AG04450 (cell line): ENCODE results near the gene ERI2. TPM values are rescaled to one million over a fixed set of nuclear protein-coding genes. Genes with fewer than 3 reads are reported as not detected.

Source experiments
- CTCF ChIA-PET: fragments of 300-600, 350-600 bp; formaldehyde crosslinking; extraction: SDS; loops from one replicate; lab custom pipeline; 2022; ENCODE audit warnings: antibody characterized with exemption, inconsistent platforms; lab: Charles Lee
- POLR2A ChIA-PET: fragments of 350-600 bp; formaldehyde crosslinking; extraction: SDS; loops from one replicate; lab custom pipeline; 2021; ENCODE audit warnings: antibody characterized with exemption, inconsistent platforms; lab: Yijun Ruan, JAX
- DNase-seq: peaks from one replicate; pipeline ENCODE4 v3.0.0-alpha.2; 2011; ENCODE audit warnings: low read depth, low spot score
- H3K27ac ChIP-seq: one replicate; pipeline ENCODE4 v1.5.1; 2012; ENCODE audit warnings: low read depth, low read length, control low read depth
- H3K27me3 ChIP-seq: one replicate; pipeline ENCODE4 v1.6.0; 2012; ENCODE audit warnings: low read length; ENCODE audit not compliant: control insufficient read depth, insufficient read depth
- H3K4me3 ChIP-seq: 2 replicates; pipeline ENCODE4 v1.5.1; 2011; ENCODE audit warnings: mild to moderate bottlenecking, low read depth, low read length, control low read depth
- H3K9me3 ChIP-seq: 2 replicates; pipeline ENCODE4 v1.5.1; 2012; ENCODE audit warnings: low read length; ENCODE audit not compliant: control insufficient read depth, insufficient read depth
- polyA plus RNA-seq: library from polyadenylated mRNA; depleted of rRNA; stranded (reverse); fragments of >200 nt; gene quantifications from 2 replicates; pipeline ENCODE4 v1.2.3, GENCODE V29; 2011
- TF ChIP-seq, protein P1 (sequence below): IDR thresholded peaks from 2 replicates; pipeline ENCODE4 v1.5.1; 2011; ENCODE audit warnings: low read depth, low read length, control low read depth, inconsistent platforms

The ERI2 gene
- polyA plus RNA-seq, 1 experiment = 14.8 TPM

DNA sequence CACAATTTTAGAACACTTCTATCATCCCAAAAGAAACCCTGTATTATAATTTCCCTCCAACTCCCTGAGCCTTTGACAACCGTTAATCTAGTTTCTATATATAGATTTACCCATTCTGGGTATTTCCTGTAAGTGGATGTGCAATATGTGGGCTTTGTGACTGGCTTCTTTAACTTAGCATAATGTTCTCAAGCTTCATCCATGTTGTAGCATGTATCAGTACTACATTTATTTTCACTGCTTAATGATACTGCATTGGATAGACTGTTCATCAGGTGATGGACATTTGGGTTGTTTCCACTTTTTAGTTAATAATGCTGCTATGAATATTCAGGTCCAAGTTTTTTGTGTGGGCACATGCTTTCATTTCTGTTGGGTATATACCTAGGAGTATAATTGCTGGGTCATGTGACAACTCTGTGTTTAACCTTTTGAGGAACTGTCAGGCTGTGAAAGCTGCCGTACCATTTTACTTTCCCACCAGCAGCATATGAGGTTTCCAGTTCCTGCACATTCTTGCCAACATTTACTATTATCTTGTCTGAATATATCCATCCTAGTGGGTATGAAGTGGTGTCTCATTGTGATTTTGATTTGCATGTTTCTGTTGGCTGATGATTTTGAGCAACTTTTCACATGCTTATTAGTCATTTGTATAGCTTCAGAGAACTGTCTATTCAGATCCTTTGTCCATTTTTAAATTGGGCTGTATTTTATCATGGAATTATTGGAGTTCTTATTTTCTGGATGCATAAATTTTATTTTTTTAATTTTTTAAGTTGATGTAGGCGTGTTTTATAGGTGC lies 16.5 kb upstream of the ERI2 start:
- Histone ChIP-seq H3K27ac (no peak overlapping the region), H3K9me3 (no peaks in the 10 kb centered on the region), H3K27me3 (no peaks in the 10 kb centered on the region), H3K4me3 (no peak overlapping the region)
- DNase-seq = no peak
- TF ChIP-seq, protein P1, sequence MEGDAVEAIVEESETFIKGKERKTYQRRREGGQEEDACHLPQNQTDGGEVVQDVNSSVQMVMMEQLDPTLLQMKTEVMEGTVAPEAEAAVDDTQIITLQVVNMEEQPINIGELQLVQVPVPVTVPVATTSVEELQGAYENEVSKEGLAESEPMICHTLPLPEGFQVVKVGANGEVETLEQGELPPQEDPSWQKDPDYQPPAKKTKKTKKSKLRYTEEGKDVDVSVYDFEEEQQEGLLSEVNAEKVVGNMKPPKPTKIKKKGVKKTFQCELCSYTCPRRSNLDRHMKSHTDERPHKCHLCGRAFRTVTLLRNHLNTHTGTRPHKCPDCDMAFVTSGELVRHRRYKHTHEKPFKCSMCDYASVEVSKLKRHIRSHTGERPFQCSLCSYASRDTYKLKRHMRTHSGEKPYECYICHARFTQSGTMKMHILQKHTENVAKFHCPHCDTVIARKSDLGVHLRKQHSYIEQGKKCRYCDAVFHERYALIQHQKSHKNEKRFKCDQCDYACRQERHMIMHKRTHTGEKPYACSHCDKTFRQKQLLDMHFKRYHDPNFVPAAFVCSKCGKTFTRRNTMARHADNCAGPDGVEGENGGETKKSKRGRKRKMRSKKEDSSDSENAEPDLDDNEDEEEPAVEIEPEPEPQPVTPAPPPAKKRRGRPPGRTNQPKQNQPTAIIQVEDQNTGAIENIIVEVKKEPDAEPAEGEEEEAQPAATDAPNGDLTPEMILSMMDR = no peak
- CTCF ChIA-PET = no interaction called here
- POLR2A ChIA-PET = no interaction called here

DNA sequence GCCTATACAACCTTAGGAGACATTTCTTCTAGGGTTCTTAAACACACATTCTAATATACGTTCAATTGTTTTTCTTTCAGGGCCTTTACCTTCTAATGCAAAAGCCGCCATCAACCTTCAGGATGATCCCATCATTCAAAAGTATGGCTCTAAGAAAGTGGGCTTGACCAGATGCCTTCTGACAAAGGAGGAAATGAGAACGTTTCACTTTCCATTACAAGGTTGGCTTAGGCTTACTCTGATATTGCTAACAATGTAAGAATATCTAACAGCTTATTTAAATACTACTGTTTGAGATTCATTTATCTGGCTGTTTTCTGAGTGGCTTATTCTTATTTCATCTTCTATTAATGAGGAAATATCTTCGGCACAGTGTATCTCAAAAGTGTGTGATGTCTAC lies 15.4 kb upstream of the ERI2 start:
- H3K27me3 ChIP-seq = no peaks in the 10 kb centered on the region
- ChIA-PET POLR2A (no interaction called here), CTCF (no interaction called here)
- no peak overlapping the region for H3K27ac ChIP-seq
- H3K4me3 ChIP-seq = no peak overlapping the region
- TF ChIP-seq, protein P1 = no peak
- H3K9me3 ChIP-seq = no peaks in the 10 kb centered on the region
- DNase-seq = no peak

DNA sequence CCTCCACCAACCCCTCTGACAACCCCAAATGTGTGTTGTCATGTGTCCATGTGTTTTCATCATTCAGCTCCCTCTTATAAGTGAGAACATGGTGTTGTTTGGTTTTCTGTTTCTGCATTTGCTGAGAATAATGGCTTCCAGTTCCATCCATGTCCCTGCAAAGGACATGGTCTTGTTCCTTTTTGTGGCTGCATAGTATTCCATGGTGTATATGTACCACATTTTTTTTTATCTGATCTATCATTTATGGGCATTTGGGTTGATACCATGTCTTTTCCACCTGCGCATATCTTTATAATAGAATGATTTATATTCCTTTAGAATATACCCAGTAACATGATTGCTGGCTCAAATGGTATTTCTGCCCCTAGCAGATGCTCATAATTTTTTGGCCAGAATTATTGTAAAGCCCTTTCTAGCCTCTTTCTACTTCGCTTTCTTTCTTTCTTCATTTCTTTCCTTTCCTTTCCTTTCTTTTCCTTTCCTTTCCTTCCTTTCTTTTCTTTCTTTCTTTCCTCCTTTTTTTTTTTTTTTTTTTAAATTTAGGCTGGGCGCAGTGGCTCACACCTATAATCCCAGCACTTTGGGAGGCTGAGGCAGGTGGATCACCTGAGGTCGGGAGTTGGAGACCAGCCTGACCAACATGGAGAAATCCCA lies 12.8 kb upstream of the ERI2 start:
- POLR2A ChIA-PET = no interaction called here
- TF ChIP-seq, protein P1 = no peak
- H3K27me3 ChIP-seq = no peaks in the 10 kb centered on the region

DNA sequence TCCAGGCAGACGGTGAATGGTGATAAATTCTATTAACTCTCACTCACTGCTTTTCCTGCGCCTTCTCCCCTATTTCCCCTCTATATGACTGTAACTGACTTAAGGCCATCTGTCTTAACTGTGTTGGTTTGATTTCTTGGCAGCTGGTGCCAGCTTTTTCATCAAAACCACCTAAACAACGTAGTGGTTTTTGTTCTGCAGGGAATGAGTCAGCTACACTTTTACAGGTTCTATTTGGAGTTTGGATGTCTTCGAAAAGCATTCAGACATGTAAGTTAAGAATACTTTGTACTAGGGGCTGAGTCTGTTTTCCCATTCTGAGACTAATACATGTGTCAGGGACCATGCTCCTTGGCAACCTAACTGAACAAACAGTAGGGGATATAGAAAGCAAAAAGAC lies 8.5 kb upstream of the ERI2 start:
- Histone ChIP-seq H3K9me3 (no peaks in the 10 kb centered on the region), H3K27ac (no peak overlapping the region), H3K4me3 (no peak overlapping the region), H3K27me3 (no peaks in the 10 kb centered on the region)
- no peak for DNase-seq
- TF ChIP-seq, protein P1 = no peak
- ChIA-PET CTCF (interaction anchor here (0.6 kb wide), 1 partner anchor 9 kb away, joined by 10 read pairs; the partner anchor contains the start of genes ERI2 and REXO5), POLR2A (no interaction called here)

More for the DNA sequence above, 12.8 kb upstream of the ERI2 start:
- no peaks in the 10 kb centered on the region for H3K9me3 ChIP-seq
- no peak overlapping the region for H3K27ac ChIP-seq
- DNase-seq = no peak
- CTCF ChIA-PET = interaction anchor here (0.6 to 1.0 kb wide), 2 partner anchors 12 to 481 kb away, joined by 3 to 4 read pairs; no protein-coding TSS in a partner anchor
- no peak overlapping the region for H3K4me3 ChIP-seq

DNA sequence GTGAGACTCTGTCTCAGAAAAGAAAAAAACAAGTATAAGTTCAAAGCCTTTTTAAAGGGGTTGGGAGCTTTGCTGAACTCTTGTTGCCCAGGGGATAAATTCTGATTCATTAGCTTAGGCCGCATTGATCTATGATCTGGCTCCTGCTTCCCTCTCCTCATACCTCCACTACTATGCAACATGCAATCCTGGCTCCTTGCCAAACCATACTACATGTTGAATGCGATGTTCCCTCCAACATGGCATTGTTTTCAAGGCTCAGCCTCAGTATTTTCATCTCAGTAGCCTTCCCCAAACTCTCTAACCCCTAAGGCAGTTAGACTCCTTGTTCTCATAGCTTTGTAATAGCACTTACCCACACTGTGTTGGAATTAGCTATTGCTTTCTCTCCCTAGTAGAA lies 6.2 kb upstream of the ERI2 start:
- DNase-seq = no peak
- Histone ChIP-seq H3K27me3 (no peaks in the 10 kb centered on the region), H3K4me3 (no peak overlapping the region), H3K27ac (no peak overlapping the region), H3K9me3 (no peaks in the 10 kb centered on the region)
- TF ChIP-seq, protein P1 = no peak
- CTCF ChIA-PET = interaction anchor here (1.2 kb wide), 1 partner anchor 290 kb away, joined by 4 read pairs; no protein-coding TSS in a partner anchor
- POLR2A ChIA-PET = no interaction called here
